Endothelial cell (in vitro differentiated cells): ENCODE data around the gene SH3D21. TPM values are rescaled to one million over a fixed set of nuclear protein-coding genes. Genes with fewer than 3 reads are reported as not detected.

Source experiments
- DNase-seq: peaks from one replicate; pipeline ENCODE4 v3.0.0; 2021; ENCODE audit warnings: low spot score
- H3K27ac Mint-ChIP-seq: one replicate; pipeline ENCODE4 v1.8.0; 2021; ENCODE audit warnings: mixed read lengths, inconsistent platforms; ENCODE audit not compliant: unreplicated experiment
- H3K27me3 Mint-ChIP-seq: one replicate; pipeline ENCODE4 v1.8.0; 2021; ENCODE audit warnings: mild to moderate bottlenecking, moderate library complexity, mixed read lengths, inconsistent platforms; ENCODE audit not compliant: unreplicated experiment
- H3K36me3 Mint-ChIP-seq: one replicate; pipeline ENCODE4 v1.8.0; 2021; ENCODE audit warnings: mild to moderate bottlenecking, low read depth, mixed read lengths, inconsistent platforms; ENCODE audit not compliant: unreplicated experiment
- H3K4me1 Mint-ChIP-seq: one replicate; pipeline ENCODE4 v1.8.0; 2021; ENCODE audit warnings: mild to moderate bottlenecking, mixed read lengths, inconsistent platforms; ENCODE audit not compliant: unreplicated experiment
- H3K4me3 Mint-ChIP-seq: one replicate; pipeline ENCODE4 v1.8.0; 2021; ENCODE audit warnings: mild to moderate bottlenecking, mixed read lengths, inconsistent platforms; ENCODE audit not compliant: unreplicated experiment
- H3K9me3 Mint-ChIP-seq: one replicate; pipeline ENCODE4 v1.8.0; 2021; ENCODE audit warnings: mixed read lengths, inconsistent platforms; ENCODE audit not compliant: unreplicated experiment
- CTCF ChIP-seq: fragments of 200-600 bp; sonication (generic); IDR thresholded peaks from one replicate; pipeline ENCODE4 v1.5.0; 2021; ENCODE audit warnings: antibody characterized with exemption; ENCODE audit not compliant: unreplicated experiment
- total RNA-seq: library from RNA; stranded (reverse); fragmentation: NEBNext Ultra II Directional; extraction: Animal tissue kit (Norgen Biotek cat#: 25700); gene quantifications from one replicate; pipeline ENCODE4 v1.2.1, GENCODE V29; 2021; ENCODE audit not compliant: unreplicated experiment

The SH3D21 gene
- total RNA-seq, 1 donor from 2014 or later, result 4.8 TPM

GRCh38 chr1:36351227-36351977 lies 45.2 kb downstream of the SH3D21 start:
- no peak for TF ChIP-seq CTCF
- Mint-ChIP-seq H3K4me1 (peaks cover 14% of the 10 kb centered on the region), H3K27ac (no peak overlapping the region), H3K27me3 (peaks cover 1% of the 10 kb centered on the region), H3K36me3 (peaks cover 35% of the 10 kb centered on the region), H3K4me3 (no peak overlapping the region), H3K9me3 (no peaks in the 10 kb centered on the region)
- no peak for DNase-seq

- H3K27me3 Mint-ChIP-seq, result peaks cover 1% of the 10 kb centered on the region
- H3K9me3 Mint-ChIP-seq, result no peaks in the 10 kb centered on the region
- no peak for DNase-seq
- peaks cover 38% of the 10 kb centered on the region for H3K36me3 Mint-ChIP-seq
- peak overlapping the region; percentile 71 for H3K4me3 Mint-ChIP-seq
- TF ChIP-seq CTCF, result no peak
- peaks cover 14% of the 10 kb centered on the region for H3K4me1 Mint-ChIP-seq
- H3K27ac Mint-ChIP-seq, result no peak overlapping the region
Measured at GRCh38 chr1:36352125-36352909, 46.1 kb downstream of the SH3D21 start.

DNA sequence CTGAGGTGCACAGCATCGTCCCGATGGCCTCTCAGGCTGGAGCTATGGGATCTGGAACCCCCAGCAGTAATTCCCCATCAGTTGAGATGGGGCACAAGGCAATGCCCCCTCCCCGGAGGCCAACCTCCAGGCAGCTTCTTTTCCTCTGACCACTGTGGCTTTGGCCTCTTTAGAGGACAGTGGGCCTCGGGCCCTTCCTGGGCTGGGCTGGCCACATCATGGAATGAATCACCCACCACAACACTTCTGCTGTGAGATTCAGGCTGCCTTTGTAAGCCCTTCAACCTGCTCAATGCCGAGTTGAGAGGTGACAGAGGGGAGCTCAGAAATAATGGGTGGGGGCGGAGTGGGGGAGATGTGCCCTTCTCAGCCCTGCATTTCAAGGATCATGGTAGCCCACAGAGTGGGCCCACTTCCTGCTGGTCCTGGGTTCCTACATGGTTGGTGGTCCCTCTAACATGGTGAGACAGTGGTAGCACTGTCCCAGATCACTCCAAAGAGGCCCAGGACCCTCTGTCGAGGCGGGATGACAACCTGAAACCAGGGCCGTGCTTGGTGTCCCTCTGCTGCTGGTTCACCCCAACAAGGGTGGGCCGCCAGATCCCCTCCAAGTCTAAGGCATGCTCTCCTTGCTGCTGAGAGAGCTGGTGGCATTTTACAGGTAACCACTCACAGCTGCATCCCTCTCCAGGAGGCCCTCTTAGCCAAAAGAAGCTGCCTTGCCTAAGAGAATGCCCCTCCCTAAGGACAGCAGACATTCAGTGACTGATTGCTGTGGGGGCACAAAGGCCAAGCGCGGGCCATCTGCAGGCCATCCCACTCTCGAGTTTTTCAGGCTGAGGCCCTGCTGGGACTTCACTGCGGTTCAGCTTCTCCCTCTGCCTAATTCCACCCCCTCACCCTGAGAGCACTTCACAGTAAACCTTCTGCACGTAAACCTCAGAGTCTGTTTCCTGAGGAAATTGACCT lies 47.0 kb downstream of the SH3D21 start:
- no peak for TF ChIP-seq CTCF
- Mint-ChIP-seq H3K27ac (no peak overlapping the region), H3K9me3 (no peaks in the 10 kb centered on the region), H3K27me3 (no peaks in the 10 kb centered on the region), H3K4me1 (peaks cover 14% of the 10 kb centered on the region), H3K36me3 (peaks cover 37% of the 10 kb centered on the region), H3K4me3 (peak overlapping the region; percentile 71)
- DNase-seq, result no peak

DNA sequence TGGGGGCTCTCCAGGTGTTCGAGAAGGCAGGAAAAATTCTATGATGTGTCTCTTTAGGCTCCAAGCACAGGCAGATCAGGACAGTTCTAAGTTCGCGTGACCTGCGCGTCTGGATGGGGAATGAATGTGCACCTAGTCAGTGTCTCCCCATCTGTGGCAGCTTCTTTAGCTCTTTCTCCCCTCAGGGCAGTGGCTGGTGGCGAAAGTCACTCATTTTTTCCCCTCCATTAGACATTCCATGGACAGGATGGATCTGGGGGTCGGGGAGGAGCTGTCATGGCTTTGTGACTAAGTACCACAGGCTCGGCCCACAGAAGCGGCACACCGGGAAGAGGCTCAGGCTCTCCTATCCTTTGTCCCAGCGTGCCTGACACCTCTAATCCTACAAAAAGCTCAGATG lies 48.3 kb downstream of the SH3D21 start:
- Mint-ChIP-seq H3K4me1 (peaks cover 11% of the 10 kb centered on the region), H3K27ac (no peak overlapping the region), H3K36me3 (peaks cover 43% of the 10 kb centered on the region), H3K9me3 (no peaks in the 10 kb centered on the region), H3K4me3 (peak overlapping the region; percentile 26), H3K27me3 (no peaks in the 10 kb centered on the region)
- DNase-seq, result no peak
- no peak for TF ChIP-seq CTCF
